CD4-positive, alpha-beta T cell (primary cell): ENCODE measurements around the gene CCT7. TPM values are rescaled to one million over a fixed set of nuclear protein-coding genes. Genes with fewer than 3 reads are reported as not detected.

Source experiments
- ATAC-seq: fragments of 200-7000 bp; cut with Tn5 transposase; one replicate; pipeline ENCODE4 v1.10.0; 2022; ENCODE audit warnings: mild to moderate bottlenecking; ENCODE audit not compliant: poor library complexity
- CTCF ChIA-PET: fragments of 350-600 bp; sonication (Branson Sonifier 250); formaldehyde crosslinking; loops from one replicate; lab custom pipeline; 2021; ENCODE audit warnings: antibody characterized with exemption, inconsistent platforms; lab: Charles Lee
- POLR2A ChIA-PET: fragments of 350-600 bp; sonication (Branson Sonifier 250); formaldehyde crosslinking; loops from one replicate; lab custom pipeline; 2021; ENCODE audit warnings: antibody characterized with exemption, inconsistent platforms; lab: Charles Lee
- DNase-seq, 14 experiments: peaks; one replicate each; pipeline ENCODE4 v3.0.0-alpha.2; 2013 to 2020; ENCODE audit warnings: mixed read lengths in 2 of 14
- H3K27ac ChIP-seq, 2 donors: one replicate each; pipeline versions ENCODE4 v1.5.1 to v1.7.0; 2013; ENCODE audit warnings: low read length in 2 of 2, low read depth in 1 of 2, mild to moderate bottlenecking in 1 of 2
- H3K27me3 ChIP-seq, 2 experiments: 1 replicate in 1 of 2; 2 replicates in 1 of 2; pipeline versions ENCODE4 v1.6.1 to v1.7.0; 2013; ENCODE audit warnings: low read length in 2 of 2, control low read depth in 1 of 2, mild to moderate bottlenecking in 1 of 2, moderate library complexity in 1 of 2; ENCODE audit not compliant: insufficient read depth in 2 of 2, control insufficient read depth in 1 of 2
- H3K36me3 ChIP-seq: one replicate; pipeline ENCODE4 v1.6.1; 2013; ENCODE audit warnings: low read length, control low read depth; ENCODE audit not compliant: insufficient read depth
- H3K4me1 ChIP-seq: one replicate; pipeline ENCODE4 v1.6.1; 2013; ENCODE audit warnings: low read length, control low read depth; ENCODE audit not compliant: insufficient read depth
- H3K4me3 ChIP-seq: one replicate; pipeline ENCODE4 v1.5.1; 2013; ENCODE audit warnings: mild to moderate bottlenecking, low read length, moderate library complexity
- H3K9me3 ChIP-seq, 2 experiments: 1 replicate in 1 of 2; 2 replicates in 1 of 2; pipeline versions ENCODE4 v1.6.1 to v1.7.0; 2013; ENCODE audit warnings: low read length in 2 of 2, mild to moderate bottlenecking in 2 of 2, control low read depth in 1 of 2, moderate library complexity in 1 of 2; ENCODE audit not compliant: control insufficient read depth in 1 of 2, insufficient read depth in 1 of 2
- H3K27ac Mint-ChIP-seq: one replicate; pipeline ENCODE4 v1.8.0; 2020; ENCODE audit warnings: mixed read lengths
- H3K27me3 Mint-ChIP-seq: one replicate; pipeline ENCODE4 v1.8.0; 2021; ENCODE audit warnings: mixed read lengths
- H3K36me3 Mint-ChIP-seq: one replicate; pipeline ENCODE4 v1.8.0; 2021; ENCODE audit warnings: low read depth, mixed read lengths
- H3K4me1 Mint-ChIP-seq: one replicate; pipeline ENCODE4 v1.8.0; 2021; ENCODE audit warnings: low read depth, mixed read lengths
- H3K4me3 Mint-ChIP-seq: one replicate; pipeline ENCODE4 v1.8.0; 2020; ENCODE audit warnings: mild to moderate bottlenecking, mixed read lengths
- H3K9me3 Mint-ChIP-seq: one replicate; pipeline ENCODE4 v1.8.0; 2020; ENCODE audit warnings: mixed read lengths
- CTCF ChIP-seq: fragments of 200-600 bp; IDR thresholded peaks from one replicate; pipeline ENCODE4 v1.8.0; 2022; ENCODE audit warnings: antibody characterized with exemption, mild to moderate bottlenecking
- intact Hi-C, 2 experiments: fragments of 100-400 bp; cut with DNase I in 1 of 2; cut with micrococcal nuclease in 1 of 2; formaldehyde crosslinking; loops; one replicate each; pipeline versions ENCODE4 v1.15.1 to v1.9.0; 2023 to 2025; cut with DNase I, micrococcal nuclease
- total RNA-seq, 174 experiments: library from RNA in 2 of 174; stranded (reverse) in 2 of 174; gene quantifications; one replicate each; pipeline ENCODE4 v1.2.3 and lab custom pipeline; 2021 to 2026

The CCT7 gene
- total RNA-seq, 2 experiments from 2014 or later, result 86.9 to 96.9 TPM

- TF ChIP-seq CTCF, result no peak
- no peak overlapping the region for H3K27ac ChIP-seq
- no peak overlapping the region for H3K4me3 Mint-ChIP-seq
- no peaks in the 10 kb centered on the region for H3K9me3 ChIP-seq
- no peaks in the 10 kb centered on the region for H3K27me3 Mint-ChIP-seq
- intact Hi-C loops, result no loop called here
- H3K36me3 Mint-ChIP-seq, result peaks cover 28% of the 10 kb centered on the region
- no peak for ATAC-seq
- DNase-seq, result no peak
- ChIA-PET POLR2A (no interaction called here), CTCF (no interaction called here)
- H3K36me3 ChIP-seq, result peaks cover 8% of the 10 kb centered on the region
- H3K27ac Mint-ChIP-seq, result peak overlapping the region; percentile 33
- no peak overlapping the region for H3K4me3 ChIP-seq
- no peaks in the 10 kb centered on the region for H3K9me3 Mint-ChIP-seq
- H3K27me3 ChIP-seq, result no peaks in the 10 kb centered on the region
- peaks cover 13% of the 10 kb centered on the region for H3K4me1 ChIP-seq
- no peaks in the 10 kb centered on the region for H3K4me1 Mint-ChIP-seq
These were observed 24.8 kb downstream of the CCT7 start for GRCh38 chr2:73258913-73259215.

GRCh38 chr2:73259276-73259675 lies 25.2 kb downstream of the CCT7 start:
- peaks cover 4% of the 10 kb centered on the region for H3K36me3 ChIP-seq
- CTCF ChIA-PET, result no interaction called here
- H3K4me1 Mint-ChIP-seq, result no peaks in the 10 kb centered on the region
- no peaks in the 10 kb centered on the region for H3K9me3 ChIP-seq
- no peaks in the 10 kb centered on the region for H3K9me3 Mint-ChIP-seq
- POLR2A ChIA-PET, result no interaction called here
- H3K4me1 ChIP-seq, result peaks cover 13% of the 10 kb centered on the region
- intact Hi-C loops, result no loop called here
- ATAC-seq, result no peak
- no peaks in the 10 kb centered on the region for H3K27me3 Mint-ChIP-seq
- H3K4me3 ChIP-seq, result no peak overlapping the region
- no peaks in the 10 kb centered on the region for H3K27me3 ChIP-seq
- DNase-seq, result no peak
- no peak overlapping the region for H3K27ac ChIP-seq
- peak overlapping the region; percentile 33 for H3K27ac Mint-ChIP-seq
- H3K4me3 Mint-ChIP-seq, result no peak overlapping the region
- H3K36me3 Mint-ChIP-seq, result peaks cover 28% of the 10 kb centered on the region
- no peak for TF ChIP-seq CTCF

- DNase-seq (no peak), ATAC-seq (no peak)
- H3K9me3 Mint-ChIP-seq, result no peaks in the 10 kb centered on the region
- intact Hi-C loops, result no loop called here
- Histone ChIP-seq H3K4me3 (no peak overlapping the region), H3K27ac (no peak overlapping the region), H3K4me1 (peaks cover 13% of the 10 kb centered on the region), H3K36me3 (no peaks in the 10 kb centered on the region), H3K9me3 (no peaks in the 10 kb centered on the region), H3K27me3 (no peaks in the 10 kb centered on the region)
- peaks cover 29% of the 10 kb centered on the region for H3K36me3 Mint-ChIP-seq
- CTCF ChIA-PET, result no interaction called here
- H3K4me1 Mint-ChIP-seq, result no peaks in the 10 kb centered on the region
- POLR2A ChIA-PET, result no interaction called here
- H3K4me3 Mint-ChIP-seq, result no peak overlapping the region
- TF ChIP-seq CTCF, result no peak
- H3K27me3 Mint-ChIP-seq, result no peaks in the 10 kb centered on the region
- H3K27ac Mint-ChIP-seq, result no peak overlapping the region
These were observed 25.7 kb downstream of the CCT7 start for GRCh38 chr2:73259704-73260337.
